GM12878 (cell line): Measurements from ENCODE around the gene OTX2. TPM values are rescaled to one million over a fixed set of nuclear protein-coding genes. Genes with fewer than 3 reads are reported as not detected.

Source experiments
- ATAC-seq: fragments of 200-7000 bp; cut with Tn5 transposase; 3 replicates; pipeline ENCODE4 v1.9.1; 2020; ENCODE audit warnings: mild to moderate bottlenecking, moderate library complexity
- BruUV-seq: library from RNA; stranded (reverse); fragments of 400-500 nt; replicated peaks from 2 replicates; lab custom pipeline; 2021; lab: Mats Ljungman, UMichigan
- CTCF ChIA-PET: fragments of 300-600 bp; sonication (Branson Sonifier 250); formaldehyde crosslinking; extraction: SDS; loops from one replicate; lab custom pipeline; 2021; ENCODE audit warnings: inconsistent platforms; lab: Yijun Ruan, JAX
- POLR2A ChIA-PET: fragments of 350-600 bp; formaldehyde crosslinking; extraction: SDS; loops from one replicate; lab custom pipeline; 2021; ENCODE audit warnings: inconsistent platforms; lab: Charles Lee
- RAD21 ChIA-PET: fragments of 300-600 bp; sonication (Branson Sonifier 250); formaldehyde crosslinking; loops from one replicate; lab custom pipeline; 2023; ENCODE audit warnings: antibody characterized with exemption; ENCODE audit not compliant: unreplicated experiment; lab: Charles Lee
- SMC1A ChIA-PET: fragments of 300-600 bp; sonication (Branson Sonifier 250); formaldehyde crosslinking; loops from one replicate; lab custom pipeline; 2023; ENCODE audit not compliant: unreplicated experiment, uncharacterized antibody; lab: Charles Lee
- DNase-seq: peaks from one replicate; pipeline ENCODE4 v3.0.0-alpha.2; 2011; ENCODE audit warnings: low read depth, low spot score
- FAIRE-seq: peaks from 3 replicates; lab custom pipeline; 2011; peaks lifted over from hg19 to GRCh38; lab: Jason Lieb, UNC
- H2AFZ ChIP-seq: 2 replicates; pipeline ENCODE4 v1.6.0; 2011; ENCODE audit warnings: low read depth, low read length, control low read depth; ENCODE audit not compliant: control insufficient read depth
- H3K27ac ChIP-seq: 2 replicates; pipeline ENCODE4 v1.5.1; 2011; ENCODE audit warnings: control low read depth; ENCODE audit not compliant: control insufficient read depth, insufficient read depth
- H3K27me3 ChIP-seq, 2 experiments: replicated peaks in 1 of 2; 2 replicates each; pipeline versions ENCODE4 v1.6.0 to v1.6.1; 2011; ENCODE audit warnings: low read length in 1 of 2; ENCODE audit not compliant: control insufficient read depth in 2 of 2, insufficient read depth in 2 of 2
- H3K36me3 ChIP-seq, 2 experiments: 2 replicates each; pipeline ENCODE4 v1.5.1; 2011; ENCODE audit warnings: low read length in 1 of 2; ENCODE audit not compliant: control insufficient read depth in 2 of 2, insufficient read depth in 2 of 2
- H3K4me1 ChIP-seq: 2 replicates; pipeline ENCODE4 v1.6.1; 2011; ENCODE audit warnings: mild to moderate bottlenecking, low read length, moderate library complexity, mixed read lengths; ENCODE audit not compliant: control insufficient read depth, insufficient read depth
- H3K4me2 ChIP-seq: 2 replicates; pipeline ENCODE4 v1.6.0; 2011; ENCODE audit warnings: control low read depth; ENCODE audit not compliant: control insufficient read depth, insufficient read depth
- H3K4me3 ChIP-seq: fragments of 200-600 bp; sonication (generic); 2 replicates; pipeline ENCODE4 v1.5.1; 2016
- H3K79me2 ChIP-seq: 2 replicates; pipeline ENCODE4 v1.6.0; 2011; ENCODE audit warnings: low read length; ENCODE audit not compliant: control insufficient read depth, insufficient read depth
- H3K9ac ChIP-seq: 2 replicates; pipeline ENCODE4 v1.8.0; 2011; ENCODE audit warnings: low read length, control low read depth, mixed read lengths; ENCODE audit not compliant: control insufficient read depth, insufficient read depth
- H3K9me3 ChIP-seq: replicated peaks from 3 replicates; pipeline ENCODE4 v1.5.1; 2011; ENCODE audit warnings: mild to moderate bottlenecking, low read length; ENCODE audit not compliant: control insufficient read depth, insufficient read depth
- H4K20me1 ChIP-seq: 2 replicates; pipeline ENCODE4 v1.6.0; 2011; ENCODE audit not compliant: control insufficient read depth, insufficient read depth
- ASH2L ChIP-seq: fragments of 300-600, 200-600 bp; sonication (generic); IDR thresholded peaks from 2 replicates; pipeline ENCODE4 v1.6.1; 2017; ENCODE audit warnings: low read depth, mild to moderate bottlenecking, borderline replicate concordance
- ATF3 ChIP-seq: IDR thresholded peaks from 2 replicates; pipeline ENCODE4 v1.6.1; 2011; ENCODE audit warnings: low read depth, mild to moderate bottlenecking, low read length, moderate library complexity, borderline replicate concordance; ENCODE audit errors: extremely low read depth
- BRCA1 ChIP-seq: IDR thresholded peaks from 2 replicates; pipeline ENCODE4 v1.6.1; 2011; ENCODE audit warnings: low read depth, low read length, improper control_type of control experiment
- HDAC2 ChIP-seq: fragments of 200-600 bp; sonication (generic); IDR thresholded peaks from 2 replicates; pipeline ENCODE4 v1.6.1; 2017
- RELA ChIP-seq: fragments of 450-650 bp; IDR thresholded peaks from 2 replicates; pipeline ENCODE4 v1.8.0; 2014; ENCODE audit warnings: borderline replicate concordance; ENCODE audit not compliant: partially characterized antibody
- WRNIP1 ChIP-seq: IDR thresholded peaks from 2 replicates; pipeline ENCODE4 v1.6.1; 2011; ENCODE audit warnings: low read depth, low read length, improper control_type of control experiment, borderline replicate concordance
- ZNF207 ChIP-seq: fragments of 450-650 bp; IDR thresholded peaks from 2 replicates; pipeline ENCODE4 v1.6.1; 2014; ENCODE audit warnings: antibody characterized with exemption, mild to moderate bottlenecking, borderline replicate concordance
- ZZZ3 ChIP-seq: IDR thresholded peaks from 2 replicates; pipeline ENCODE4 v1.6.1; 2011; ENCODE audit warnings: low read depth; ENCODE audit not compliant: control insufficient read depth, insufficient read length
- WGBS: methylation state at CpG from one replicate; pipeline ENCODE4 v1.1.6; 2016; ENCODE audit warnings: low lambda C conversion rate; ENCODE audit not compliant: insufficient replicate concordance, insufficient coverage; ENCODE audit errors: missing lambda C conversion rate; 5-methylcytosine and 5-hydroxymethylcytosine counted together
- in situ Hi-C: fragments of 300-500 bp; cut with MboI; formaldehyde crosslinking; loops from 9 replicates; pipeline ENCODE4 v1.14.3; 2018; ENCODE audit warnings: mixed read lengths
- intact Hi-C: fragments of 100-400 bp; cut with micrococcal nuclease; formaldehyde crosslinking; loops from one replicate; pipeline ENCODE4 v1.14.2; 2022; ENCODE audit not compliant: unreplicated experiment
- polyA plus RNA-seq, 11 experiments: library from polyadenylated mRNA; depleted of rRNA in 4 of 11; unstranded in 6 of 11; stranded (reverse) in 5 of 11; fragments of >200 nt; fragmentation: Nextera tagmentation in 4 of 11; fragmentation: Illumina TruSeq in 1 of 11; extraction: Ambion mirVana in 4 of 11; extraction: Trizol in 1 of 11; gene quantifications; 1 replicate in 1 of 11; 2 replicates in 10 of 11; pipeline versions ENCODE4 v1.2.1 to v1.2.3, GENCODE V29; 2011 to 2016; ENCODE audit warnings: inconsistent platforms in 2 of 11, missing spikeins in 2 of 11, low read depth in 1 of 11
- total RNA-seq, 4 experiments: library from RNA; depleted of rRNA in 3 of 4; stranded (reverse); fragments of >200 nt in 3 of 4; fragmentation: Illumina TruSeq in 1 of 4; extraction: Trizol in 1 of 4; gene quantifications; 2 replicates each; pipeline versions ENCODE4 v1.2.1 to v1.2.3, GENCODE V29; 2013 to 2021

Gene OTX2
- total and polyA plus RNA-seq, 10 of the 15 experiments (the other 5 are each of a cell fraction or from before 2014, with no cell fraction given), result not detected

GRCh38 chr14:56794088-56794556 is 16.2 kb downstream of the OTX2 start:
- H3K27ac ChIP-seq, result no peak overlapping the region
- peaks cover 8 to 15% of the 10 kb centered on the region in 2 experiments for H3K27me3 ChIP-seq
- in situ Hi-C loops, result no loop called here
- no TSS peak for BruUV-seq
- ATAC-seq, result no peak
- intact Hi-C loops, result no loop called here
- no peaks in the 10 kb centered on the region for H3K36me3 ChIP-seq
- H3K4me3 ChIP-seq, result no peak overlapping the region
- no peaks in the 10 kb centered on the region for H4K20me1 ChIP-seq
- H3K4me1 ChIP-seq, result no peaks in the 10 kb centered on the region
- POLR2A ChIA-PET, result no interaction called here
- H3K79me2 ChIP-seq, result no peaks in the 10 kb centered on the region
- CTCF ChIA-PET, result no interaction called here
- H3K9ac ChIP-seq, result no peak overlapping the region
- H2AFZ ChIP-seq, result no peak overlapping the region
- no peaks in the 10 kb centered on the region; the same call in 2 of the 3 replicates for H3K9me3 ChIP-seq
- FAIRE-seq, result no peak
- SMC1A ChIA-PET, result no interaction called here
- no peak for TF ChIP-seq ZNF207
- TF ChIP-seq BRCA1, result no peak
- no peak overlapping the region for H3K4me2 ChIP-seq
- 54% methylated on average over 33 of the region's 33 CpGs for WGBS
- RAD21 ChIA-PET, result no interaction called here
- DNase-seq, result no peak

- Histone ChIP-seq H3K4me2 (no peak overlapping the region), H3K27me3 (peaks cover 0 to 2% of the 10 kb centered on the region in 2 experiments; a peak in 2 of 4 replicates), H3K9ac (no peak overlapping the region), H3K27ac (no peak overlapping the region), H3K4me1 (no peaks in the 10 kb centered on the region), H3K79me2 (no peaks in the 10 kb centered on the region), H2AFZ (no peak overlapping the region), H3K9me3 (no peaks in the 10 kb centered on the region; the same call in 2 of the 3 replicates), H3K36me3 (no peaks in the 10 kb centered on the region), H3K4me3 (no peak overlapping the region), H4K20me1 (no peaks in the 10 kb centered on the region)
- SMC1A ChIA-PET, result no interaction called here
- FAIRE-seq (no peak), ATAC-seq (no peak), DNase-seq (no peak)
- 55% methylated on average over 1 of the region's 1 CpG for WGBS
- POLR2A ChIA-PET, result no interaction called here
- no TSS peak for BruUV-seq
- RAD21 ChIA-PET, result no interaction called here
- TF ChIP-seq ASH2L (no peak), HDAC2 (no peak), WRNIP1 (no peak), ZZZ3 (no peak), RELA (no peak), ATF3 (no peak)
- intact Hi-C loops, result no loop called here
- in situ Hi-C loops, result no loop called here
- CTCF ChIA-PET, result no interaction called here
Observed at GRCh38 chr14:56789955-56790354, 20.3 kb downstream of the OTX2 start.
